IPS DF 4.7 (cell line): ENCODE measurements around the gene REC8.
"Not testable (repeated sequence)": the region's sequence is repeated elsewhere in the genome, so short reads cannot be mapped to it uniquely, and the experiment has no call there.

Source experiments
- DNase-seq: peaks from one replicate; pipeline ENCODE4 v3.0.0-alpha.2; 2013; ENCODE audit warnings: low spot score; ENCODE audit errors: extremely low read depth

Gene REC8

DNA sequence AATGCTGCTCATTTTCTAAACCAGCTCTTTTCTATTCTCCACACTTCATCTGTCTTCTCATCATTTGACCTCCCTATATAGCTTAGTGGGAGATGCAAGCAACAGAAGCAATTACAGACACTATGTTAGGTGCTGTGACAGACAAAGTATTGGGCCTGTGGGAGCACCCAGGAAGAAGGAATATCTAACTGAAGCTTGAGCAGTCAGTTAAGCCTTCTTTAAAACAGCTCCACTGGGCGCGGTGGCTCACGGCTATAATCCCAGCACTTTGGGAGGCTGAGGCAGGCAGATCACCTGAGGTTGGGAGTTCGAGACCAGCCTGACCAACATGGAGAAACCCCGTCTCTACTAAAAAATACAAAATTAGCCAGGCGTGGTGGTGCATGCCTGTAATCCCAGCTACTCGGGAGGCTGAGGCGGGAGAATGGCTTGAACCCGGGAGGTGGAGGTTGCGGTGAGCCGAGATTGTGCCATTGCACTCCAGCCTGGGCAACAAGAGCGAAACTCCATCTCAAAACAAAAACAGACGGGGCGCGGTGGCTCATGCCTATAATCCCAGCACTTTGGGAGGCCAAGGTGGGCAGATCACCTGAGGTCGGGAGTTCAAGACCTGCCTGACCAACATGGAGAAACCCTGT is 31.5 kb downstream of the REC8 start:
- DNase-seq = not testable (repeated sequence)

DNA sequence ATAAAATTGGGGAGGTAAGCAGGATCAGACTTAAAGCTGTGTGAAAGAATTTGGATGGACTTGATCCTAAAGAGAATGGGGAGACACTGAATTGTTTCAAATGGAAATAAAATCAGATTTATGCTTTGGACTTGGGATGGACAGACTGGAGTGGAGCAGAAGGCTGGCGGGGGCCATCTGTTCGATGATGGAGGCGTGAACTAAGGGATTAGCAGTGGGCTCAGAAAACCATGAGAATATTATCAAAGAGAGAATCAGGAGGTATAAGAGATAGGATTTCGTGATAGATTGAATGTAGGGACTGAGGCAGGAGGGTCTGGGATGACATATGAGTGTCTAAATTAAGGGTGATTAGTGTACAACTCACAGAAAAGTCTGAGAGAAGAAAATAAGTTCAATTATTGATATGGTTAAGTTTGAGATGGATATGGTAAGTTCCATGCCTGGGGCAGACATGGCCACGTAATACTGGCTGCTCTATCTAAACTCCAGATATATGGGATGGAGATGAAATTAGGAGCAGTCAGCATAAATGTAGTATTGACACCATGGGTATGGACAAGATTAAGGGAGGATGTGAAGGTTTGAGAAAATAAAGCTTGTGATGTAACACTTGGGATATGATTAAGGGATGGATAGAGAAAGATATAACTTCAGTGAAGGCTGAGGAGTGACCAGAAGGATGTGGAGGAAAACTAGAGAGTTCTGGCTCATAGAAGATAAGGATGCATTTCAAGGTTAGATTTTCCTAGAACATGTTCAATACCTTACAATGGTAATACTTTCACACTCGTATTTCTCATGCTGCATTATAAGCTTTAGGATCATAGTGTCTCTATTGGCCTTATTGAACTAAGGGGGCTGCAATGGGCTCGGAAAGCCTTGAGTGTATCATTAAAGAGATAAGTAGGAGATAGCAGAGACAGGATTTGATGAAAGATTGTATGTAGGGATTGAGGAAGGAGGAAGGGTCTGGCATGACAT is 32.6 kb downstream of the REC8 start:
- no peak for DNase-seq

DNA sequence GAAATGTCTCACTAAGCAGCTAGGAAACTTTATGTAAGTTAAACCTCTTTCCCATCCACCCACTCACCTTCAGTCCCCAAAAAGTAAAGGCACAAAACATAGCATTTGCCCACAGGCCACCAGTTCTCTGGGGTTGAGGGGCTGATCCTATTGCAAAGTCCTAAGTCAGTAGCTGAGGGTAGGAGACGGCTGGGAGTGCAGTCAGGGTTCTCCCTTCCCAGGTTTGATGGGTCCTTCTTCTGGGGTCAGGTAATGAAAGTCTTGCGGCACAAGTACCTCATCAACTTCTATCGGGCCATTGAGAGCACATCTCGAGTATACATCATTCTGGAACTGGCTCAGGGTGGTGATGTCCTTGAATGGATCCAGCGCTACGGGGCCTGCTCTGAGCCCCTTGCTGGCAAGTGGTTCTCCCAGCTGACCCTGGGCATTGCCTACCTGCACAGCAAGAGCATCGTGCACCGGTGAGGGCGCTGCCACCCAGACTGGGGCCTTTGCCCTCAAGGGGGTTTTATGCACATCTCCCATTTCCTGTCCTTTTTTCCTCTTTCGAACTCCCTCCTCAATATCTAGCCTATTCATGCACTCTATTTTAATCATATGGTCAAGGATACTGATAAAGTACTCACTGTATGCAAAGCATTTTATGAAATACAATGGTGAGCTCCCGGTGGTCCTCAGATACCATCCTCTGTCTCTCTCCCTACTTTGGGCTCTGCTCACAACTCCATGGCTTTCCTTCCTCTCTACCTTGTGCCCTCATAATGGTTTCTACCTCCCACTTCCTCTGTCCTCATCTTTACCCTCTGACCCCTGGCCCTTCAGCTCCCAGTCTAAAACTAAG is 34.6 kb downstream of the REC8 start:
- no peak for DNase-seq

DNA sequence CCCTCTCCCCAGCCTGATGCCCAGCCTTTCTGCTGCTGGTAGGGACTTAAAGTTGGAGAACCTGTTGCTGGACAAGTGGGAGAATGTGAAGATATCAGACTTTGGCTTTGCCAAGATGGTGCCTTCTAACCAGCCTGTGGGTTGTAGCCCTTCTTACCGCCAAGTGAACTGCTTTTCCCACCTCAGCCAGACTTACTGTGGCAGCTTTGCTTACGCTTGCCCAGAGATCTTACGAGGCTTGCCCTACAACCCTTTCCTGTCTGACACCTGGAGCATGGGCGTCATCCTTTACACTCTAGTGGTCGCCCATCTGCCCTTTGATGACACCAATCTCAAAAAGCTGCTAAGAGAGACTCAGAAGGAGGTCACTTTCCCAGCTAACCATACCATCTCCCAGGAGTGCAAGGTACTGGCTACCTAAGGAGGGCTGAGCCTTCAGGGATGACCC is 35.2 kb downstream of the REC8 start:
- DNase-seq = no peak

DNA sequence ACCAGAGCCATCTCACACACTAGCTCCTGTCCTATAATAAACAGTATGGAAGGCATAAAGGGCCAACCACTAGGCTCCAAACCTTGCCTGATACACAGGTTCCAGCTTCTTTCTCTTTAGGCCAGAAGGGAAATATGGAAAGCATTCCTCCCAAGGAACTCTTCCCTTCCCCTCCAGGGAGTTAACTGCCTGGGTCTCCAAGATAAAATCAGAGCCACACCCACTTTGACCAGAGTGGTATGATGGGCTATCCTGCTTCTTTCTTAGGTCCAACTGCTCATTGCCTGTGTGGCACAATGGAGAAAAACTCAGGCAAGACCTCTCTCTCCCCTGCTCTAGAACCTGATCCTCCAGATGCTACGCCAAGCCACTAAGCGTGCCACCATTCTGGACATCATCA is 35.7 kb downstream of the REC8 start:
- no peak for DNase-seq

DNA sequence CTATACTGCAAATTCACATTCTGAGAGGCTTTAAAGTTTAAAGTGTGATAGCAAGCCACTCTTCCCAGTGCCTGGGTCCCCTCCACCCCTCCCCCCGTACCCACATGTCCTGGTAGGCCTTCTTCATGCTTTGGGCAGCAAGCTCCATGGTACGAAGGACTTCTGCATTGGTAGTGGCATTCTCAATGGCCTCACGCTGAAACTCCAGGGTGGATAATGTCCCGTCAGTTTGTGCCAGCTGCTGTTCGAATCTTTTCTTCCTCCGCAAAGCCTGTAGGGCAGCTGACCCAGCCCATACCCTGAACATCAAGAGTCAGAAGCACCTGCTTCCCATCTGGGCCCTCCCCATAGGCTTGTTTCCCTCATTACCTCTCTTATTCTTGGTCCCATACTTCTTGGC is 39.4 kb downstream of the REC8 start:
- DNase-seq = no peak

DNA sequence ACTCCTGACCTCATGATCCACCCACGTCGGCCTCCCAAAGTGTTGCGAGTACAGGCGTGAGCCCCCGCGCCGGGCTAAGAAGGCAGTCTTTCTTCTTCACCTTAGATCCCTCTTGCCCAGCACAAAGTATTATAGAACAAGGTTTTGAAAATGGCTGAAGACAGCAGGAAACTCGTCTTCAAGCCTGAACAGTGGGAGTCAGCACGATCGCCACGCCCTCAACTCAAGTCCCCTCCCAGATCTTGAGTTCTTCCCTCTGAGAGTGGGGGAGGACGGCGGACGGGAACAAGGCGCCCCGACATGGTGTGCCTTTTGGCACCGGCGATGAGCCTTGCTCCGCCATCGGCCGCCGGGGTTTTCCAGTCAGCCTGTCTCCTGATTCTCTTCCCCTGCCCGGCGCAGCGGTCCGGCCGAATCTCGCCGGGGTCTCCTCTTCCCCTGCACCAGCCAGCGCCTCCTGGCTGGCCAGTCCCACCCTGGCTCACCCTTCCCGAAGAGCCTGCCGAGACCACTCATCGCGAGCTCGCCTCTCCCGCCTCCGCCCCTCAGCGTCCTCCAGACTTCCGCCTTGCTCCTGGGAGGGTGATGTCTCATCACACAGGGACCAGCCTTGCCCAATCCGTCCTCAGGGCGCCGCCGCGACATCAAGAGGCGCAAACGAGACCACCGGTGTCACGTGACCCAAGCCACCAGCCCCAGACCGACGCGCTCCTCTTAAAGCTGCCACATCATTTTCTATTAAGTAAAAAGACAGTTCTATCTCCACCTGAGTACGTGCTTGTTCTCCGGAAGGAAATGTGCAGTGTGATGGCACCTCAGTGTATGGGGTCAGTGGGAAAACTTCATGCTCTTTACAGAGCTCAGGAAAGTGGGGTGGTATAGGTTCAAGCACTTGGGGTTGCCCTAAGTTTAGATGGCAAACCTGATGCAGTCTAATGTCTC is 41.3 kb downstream of the REC8 start, which contains the start of gene CHMP4A:
Gene CHMP4A (minus strand): TSS at position 565 of the 942 bp plus-strand sequence. CDS start 49 bp downstream, at position 516.
- peak; percentile 94 for DNase-seq

DNA sequence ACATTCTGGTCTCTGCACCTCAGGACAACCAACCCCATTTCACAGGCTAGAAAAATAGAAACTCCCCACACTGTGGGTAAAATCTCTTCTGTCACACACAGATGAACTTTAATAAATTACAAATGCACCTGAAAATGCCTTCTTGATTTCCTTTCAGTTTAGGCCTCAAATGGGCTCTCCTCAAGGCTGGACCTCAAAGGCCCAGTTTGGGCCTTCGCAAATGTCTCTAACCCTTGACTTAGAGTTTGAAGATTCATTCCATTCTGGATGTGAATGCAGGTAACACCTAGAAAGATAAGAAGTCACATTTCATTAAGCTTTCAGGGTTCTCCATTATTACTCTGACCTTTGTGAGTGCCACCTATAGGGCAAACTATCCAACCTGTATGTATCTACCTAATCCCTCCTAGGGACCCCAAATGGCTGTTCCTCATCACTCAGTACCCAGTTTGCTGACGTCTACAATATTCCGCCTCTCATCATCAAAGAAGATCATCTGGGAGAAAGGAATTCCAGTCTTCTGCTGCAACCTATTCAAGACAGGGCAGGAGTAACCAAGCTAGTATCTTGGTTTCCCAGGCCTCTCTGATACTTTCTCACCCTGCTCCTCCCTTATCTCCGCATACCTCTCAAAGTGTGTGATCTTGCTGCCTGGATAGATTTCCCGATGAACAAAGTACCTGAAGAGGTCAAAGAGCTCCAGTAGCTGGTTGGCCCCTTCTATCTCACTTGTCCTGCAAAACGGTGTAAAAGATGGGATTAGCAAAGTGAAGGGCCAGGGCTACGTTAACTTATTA is 42.2 kb downstream of the REC8 start:
- DNase-seq = no peak

DNA sequence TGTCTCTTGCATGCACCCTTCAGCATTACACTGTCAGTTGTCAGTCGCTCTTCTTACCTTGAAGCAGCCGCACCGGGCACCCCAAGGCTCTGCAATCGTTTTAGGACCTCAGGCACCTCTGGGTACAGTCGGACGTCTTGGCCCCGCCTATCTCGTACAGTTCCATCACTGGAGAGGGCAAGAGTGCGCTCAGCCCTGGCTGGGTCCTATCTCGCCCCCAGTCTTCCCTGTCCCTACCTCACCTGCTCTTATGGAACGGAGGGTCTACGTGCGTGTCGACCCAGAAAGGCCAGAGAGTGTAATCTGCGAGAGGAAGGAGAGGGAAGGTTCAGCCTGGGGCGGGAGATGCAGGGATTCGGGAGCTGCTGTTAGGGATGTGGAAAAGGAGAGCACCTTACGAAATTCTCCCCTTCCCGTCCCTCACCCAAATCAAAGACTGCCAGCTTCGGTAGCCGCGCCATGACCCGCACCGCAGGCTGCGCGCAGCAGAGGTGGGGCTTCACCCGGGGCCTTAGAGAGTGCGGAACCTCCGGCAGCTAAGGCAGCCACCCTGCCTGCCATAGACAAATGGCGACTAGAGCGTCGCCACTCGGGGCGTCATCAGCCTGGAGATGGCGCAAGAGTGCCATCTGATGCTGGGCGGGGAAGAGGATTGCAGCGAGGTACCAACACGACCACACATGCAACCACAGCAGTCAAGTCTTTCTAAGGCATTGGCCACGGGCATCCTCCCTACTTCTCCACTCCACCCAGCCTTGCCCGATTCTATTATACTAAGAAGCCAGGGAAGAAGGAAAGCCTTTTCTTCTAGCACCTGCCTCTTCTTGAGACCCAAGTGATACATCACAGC is 43.8 kb downstream of the REC8 start, which contains the start of gene MDP1:
Gene MDP1 (minus strand): TSS at position 572 of the 850 bp plus-strand sequence. CDS start 111 bp downstream, at position 461.
- DNase-seq = no peak

DNA sequence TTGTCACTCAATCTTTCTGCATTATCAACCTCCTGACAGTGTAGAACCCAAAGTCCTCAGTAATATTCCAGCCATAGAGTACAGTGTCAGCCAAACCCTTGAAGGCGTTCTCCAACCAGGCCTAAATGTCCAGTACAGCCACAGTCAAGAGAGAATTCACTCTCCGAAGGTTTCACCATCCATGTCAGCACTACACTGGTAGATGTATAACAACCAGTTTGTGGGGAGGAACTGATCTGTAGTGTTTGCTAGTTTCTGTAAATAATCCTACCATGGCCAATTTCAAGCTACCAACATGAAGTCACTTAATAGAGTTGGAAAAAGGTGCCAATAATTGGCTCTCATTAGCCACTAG is 44.4 kb downstream of the REC8 start:
- no peak for DNase-seq

DNA sequence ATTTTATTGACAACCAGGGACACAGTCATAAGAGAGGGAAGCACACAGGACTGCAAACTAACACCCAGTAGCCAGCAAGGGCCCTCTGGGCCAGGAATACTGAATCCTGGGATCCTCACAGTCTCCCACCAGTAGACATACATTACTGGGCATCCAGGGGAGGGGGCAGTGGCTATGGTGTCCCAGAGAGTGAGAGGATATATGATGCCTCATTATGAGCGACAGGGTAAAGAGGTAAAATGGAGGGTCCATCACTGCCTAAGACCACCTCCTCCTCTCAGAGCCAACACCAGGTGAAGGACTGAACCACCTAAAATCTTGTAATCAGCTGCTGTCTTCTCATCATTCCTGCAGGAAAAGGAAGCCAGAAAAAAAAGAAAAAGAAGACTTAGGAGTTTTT is 45.0 kb downstream of the REC8 start:
- DNase-seq = not testable (repeated sequence)

DNA sequence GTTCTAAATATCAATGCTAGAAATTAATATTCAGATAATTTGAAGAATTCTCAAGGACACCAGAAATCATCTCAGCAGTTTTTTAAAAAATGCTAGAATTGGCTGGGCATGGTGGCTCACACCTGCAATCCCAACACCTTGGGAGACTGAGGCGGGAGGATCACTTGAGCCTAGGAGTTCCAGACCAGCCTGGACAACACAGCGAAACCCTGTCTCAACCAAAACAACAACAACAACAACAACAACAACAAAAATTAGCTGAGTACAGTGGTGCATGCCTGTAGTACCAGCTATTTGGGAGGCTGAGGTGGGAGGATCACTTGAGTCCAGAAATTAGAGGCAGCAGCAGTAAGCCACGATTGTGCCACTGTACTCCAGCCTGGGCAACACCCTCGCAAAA is 47.2 kb downstream of the REC8 start:
- no peak for DNase-seq

DNA sequence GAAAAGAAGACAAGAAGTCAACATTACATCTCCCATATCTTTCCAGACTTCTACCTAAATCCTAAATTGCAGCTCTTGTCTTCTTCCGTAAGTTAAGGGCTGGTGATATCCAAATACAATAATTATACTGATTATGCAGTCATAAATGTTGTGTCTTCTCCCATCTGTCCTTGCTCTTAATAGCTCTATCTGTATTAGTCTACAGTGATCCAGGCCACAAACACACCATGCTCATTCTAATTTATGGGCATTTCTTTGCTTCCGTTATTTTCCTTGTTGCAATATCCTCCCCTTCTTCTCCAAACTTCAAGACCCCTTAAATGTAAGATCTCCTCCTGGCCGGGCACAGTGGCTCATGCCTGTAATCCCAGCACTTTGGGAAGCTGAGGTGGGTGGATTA is 47.6 kb downstream of the REC8 start:
- no peak for DNase-seq

DNA sequence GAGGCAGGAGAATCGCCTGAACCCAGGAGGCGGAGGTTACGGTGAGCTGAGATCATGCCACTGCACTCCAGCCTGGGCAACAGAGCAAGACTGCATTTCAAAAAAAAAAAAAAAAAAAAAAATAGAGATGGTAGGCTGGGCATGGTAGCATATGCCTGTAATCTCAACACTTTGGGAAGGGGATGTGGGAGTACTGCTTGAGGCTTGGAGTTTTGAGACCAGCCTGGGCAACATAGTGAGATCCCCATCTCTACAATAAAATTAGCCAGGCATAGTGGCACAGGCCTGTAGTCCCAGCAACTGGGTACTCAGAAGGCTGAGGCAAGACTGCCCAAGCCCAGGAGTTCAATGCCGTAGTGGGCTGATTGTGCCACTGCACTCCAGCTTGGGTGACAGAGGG is 51.1 kb downstream of the REC8 start:
- DNase-seq = not testable (repeated sequence)

DNA sequence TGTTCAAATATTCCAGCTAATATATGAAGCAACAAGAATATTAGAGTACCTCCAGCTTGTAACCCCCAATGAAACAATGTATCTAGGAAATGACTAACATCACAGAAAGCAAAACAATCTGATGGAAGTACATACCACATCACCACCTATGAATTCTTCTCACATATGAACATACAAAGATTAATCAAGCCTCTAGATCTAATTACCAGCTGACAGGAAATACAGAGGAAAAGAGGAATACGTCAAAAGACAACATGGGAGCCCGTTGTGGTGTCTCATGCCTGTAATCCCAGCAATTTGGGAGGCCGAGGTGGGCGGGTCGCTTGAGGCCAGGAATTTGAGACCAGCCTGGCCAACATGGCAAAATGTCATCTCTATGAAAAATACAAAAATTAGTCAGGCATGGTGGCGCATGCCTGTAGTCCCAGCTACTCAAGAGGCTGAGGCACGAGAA is 52.8 kb downstream of the REC8 start:
- no peak for DNase-seq

DNA sequence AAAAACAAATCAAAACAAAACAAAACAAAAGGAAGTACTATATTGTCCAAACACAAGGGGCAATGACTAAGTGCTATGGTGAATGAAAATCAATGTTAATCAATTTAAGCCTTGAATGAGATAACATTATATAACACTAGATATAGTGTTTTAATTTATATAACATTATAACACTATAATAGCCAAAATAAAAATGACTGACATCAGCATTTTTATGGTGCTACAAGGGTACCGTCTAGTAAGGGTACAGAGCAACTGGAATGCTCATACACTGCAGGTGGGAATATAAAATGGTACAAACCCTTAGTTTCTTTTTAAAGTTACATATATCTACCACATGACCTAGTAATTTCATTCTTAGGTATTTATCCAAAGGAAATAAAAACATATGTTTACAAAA is 54.6 kb downstream of the REC8 start:
- no peak for DNase-seq

DNA sequence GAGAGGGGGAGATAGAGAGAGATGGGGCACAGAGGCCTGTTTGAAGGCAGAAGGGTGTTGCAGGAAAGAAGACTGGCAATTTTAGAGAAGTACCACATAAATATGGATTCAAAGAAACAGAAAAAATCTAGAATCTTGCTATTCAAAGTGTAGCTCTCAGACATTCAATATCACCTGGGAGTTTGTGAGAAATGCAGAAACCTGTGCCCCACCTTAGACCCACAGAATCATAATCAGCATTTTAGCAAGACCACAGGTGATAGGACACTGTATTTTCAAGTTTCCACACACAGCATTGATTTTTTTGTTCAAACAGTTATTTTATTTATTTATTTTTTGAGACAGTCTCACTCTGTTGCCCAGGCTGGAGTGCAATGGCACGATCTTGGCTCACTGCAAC is 57.0 kb downstream of the REC8 start:
- DNase-seq = no peak
